ENCODE measurements around the gene C1orf116. TPM values are rescaled to one million over a fixed set of nuclear protein-coding genes. Genes with fewer than 3 reads are reported as not detected.
A peak's percentile ranks its signal among the peaks of the same experiment; 100 is the strongest.

The C1orf116 gene
- total RNA-seq, 1 experiment from 2014 or later: 8.7 TPM

DNA sequence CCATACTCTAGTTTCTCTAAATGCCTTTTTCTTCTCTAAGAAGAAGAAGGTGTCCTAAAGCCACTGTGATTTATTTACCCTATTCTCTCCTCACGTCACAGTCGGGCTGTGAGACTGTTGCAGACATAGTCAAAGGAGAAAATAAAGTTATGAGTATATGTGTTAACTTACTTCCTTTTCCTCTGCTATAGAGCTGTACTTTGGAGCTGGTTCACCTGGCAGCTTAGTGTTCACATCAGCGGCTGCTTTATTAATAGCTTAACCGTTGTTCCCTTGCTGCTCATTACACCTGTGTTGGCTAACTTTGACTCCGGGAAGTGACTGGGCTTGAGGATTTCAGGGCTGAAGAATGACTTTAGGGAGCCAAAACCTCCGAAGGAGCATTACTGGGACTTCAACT, 24.1 kb upstream of the C1orf116 start:
- no peak overlapping the region for H3K4me3 Mint-ChIP-seq (ENCODE audit: unreplicated experiment)
- no peak overlapping the region for H3K27ac Mint-ChIP-seq (ENCODE audit: unreplicated experiment)
- TF ChIP-seq, protein P1, sequence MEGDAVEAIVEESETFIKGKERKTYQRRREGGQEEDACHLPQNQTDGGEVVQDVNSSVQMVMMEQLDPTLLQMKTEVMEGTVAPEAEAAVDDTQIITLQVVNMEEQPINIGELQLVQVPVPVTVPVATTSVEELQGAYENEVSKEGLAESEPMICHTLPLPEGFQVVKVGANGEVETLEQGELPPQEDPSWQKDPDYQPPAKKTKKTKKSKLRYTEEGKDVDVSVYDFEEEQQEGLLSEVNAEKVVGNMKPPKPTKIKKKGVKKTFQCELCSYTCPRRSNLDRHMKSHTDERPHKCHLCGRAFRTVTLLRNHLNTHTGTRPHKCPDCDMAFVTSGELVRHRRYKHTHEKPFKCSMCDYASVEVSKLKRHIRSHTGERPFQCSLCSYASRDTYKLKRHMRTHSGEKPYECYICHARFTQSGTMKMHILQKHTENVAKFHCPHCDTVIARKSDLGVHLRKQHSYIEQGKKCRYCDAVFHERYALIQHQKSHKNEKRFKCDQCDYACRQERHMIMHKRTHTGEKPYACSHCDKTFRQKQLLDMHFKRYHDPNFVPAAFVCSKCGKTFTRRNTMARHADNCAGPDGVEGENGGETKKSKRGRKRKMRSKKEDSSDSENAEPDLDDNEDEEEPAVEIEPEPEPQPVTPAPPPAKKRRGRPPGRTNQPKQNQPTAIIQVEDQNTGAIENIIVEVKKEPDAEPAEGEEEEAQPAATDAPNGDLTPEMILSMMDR (IDR thresholded peaks at IDR 0.05; ENCODE audit: insufficient read depth in 1 of 2, low read depth in 1 of 2, low read length in 1 of 2, severe bottlenecking in 1 of 2, unreplicated experiment in 1 of 2): no peak
- DNase-seq: no peak
- no peaks in the 10 kb centered on the region for H3K27me3 Mint-ChIP-seq (ENCODE audit: insufficient read depth, unreplicated experiment)
- Histone ChIP-seq H3K9me3 (no peaks in the 10 kb centered on the region), H3K27me3 (replicated peaks; ENCODE audit: control insufficient read depth, insufficient read depth, low read length) (no peaks in the 10 kb centered on the region), H3K4me1 (peaks cover 3% of the 10 kb centered on the region; the same call in 1 of the 2 replicates), H3K4me3 (ENCODE audit: low read depth, low read length) (no peak overlapping the region), H3K36me3 (ENCODE audit: control insufficient read depth, insufficient read depth, low read length) (no peaks in the 10 kb centered on the region)
- H3K36me3 Mint-ChIP-seq (ENCODE audit: insufficient read depth, unreplicated experiment): peaks cover 6% of the 10 kb centered on the region
- intact Hi-C loops (cut with micrococcal nuclease; ENCODE audit: unreplicated experiment): no loop called here
- ChIA-PET POLR2A (no interaction called here), CTCF (no interaction called here)
- no peaks in the 10 kb centered on the region for H3K9me3 Mint-ChIP-seq (ENCODE audit: unreplicated experiment)
- no TSS peak for BruUV-seq (replicated peaks)
- peaks cover 10% of the 10 kb centered on the region for H3K4me1 Mint-ChIP-seq (ENCODE audit: low read depth, unreplicated experiment)

DNA sequence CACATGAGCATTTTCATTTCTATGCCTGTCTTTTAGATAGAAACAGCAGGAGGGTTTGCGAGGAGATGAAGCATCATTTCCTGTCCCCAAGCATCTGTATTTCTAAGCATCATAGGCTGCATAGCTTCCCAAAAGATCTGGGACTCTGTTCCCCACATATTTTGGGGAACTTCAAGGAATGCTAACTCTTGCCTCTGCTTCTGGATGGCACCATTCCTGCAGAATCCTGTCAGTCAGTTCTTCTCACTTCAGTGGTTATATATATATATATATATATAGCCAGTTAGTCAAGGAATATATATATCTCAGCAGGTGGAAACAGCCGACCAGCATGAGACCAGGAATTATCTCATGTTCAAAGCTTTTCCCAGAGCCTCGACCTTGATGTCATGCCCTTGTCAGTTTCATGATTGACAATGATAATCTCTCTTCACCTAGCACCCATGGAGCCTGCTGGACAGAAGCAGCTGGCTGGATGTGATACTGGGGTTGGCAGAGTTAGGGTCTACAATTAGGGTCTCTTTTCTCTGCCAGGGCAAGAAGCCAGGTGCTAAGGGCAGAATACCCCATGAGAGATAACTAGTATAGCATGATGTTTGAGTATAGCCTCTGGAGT, 22.9 kb upstream of the C1orf116 start:
- ChIA-PET CTCF (no interaction called here), POLR2A (no interaction called here)
- Mint-ChIP-seq H3K9me3 (ENCODE audit: unreplicated experiment) (no peaks in the 10 kb centered on the region), H3K27ac (ENCODE audit: unreplicated experiment) (no peak overlapping the region), H3K4me3 (ENCODE audit: unreplicated experiment) (peak overlapping the region; percentile 19), H3K4me1 (ENCODE audit: low read depth, unreplicated experiment) (peaks cover 15% of the 10 kb centered on the region), H3K36me3 (ENCODE audit: insufficient read depth, unreplicated experiment) (peaks cover 6% of the 10 kb centered on the region), H3K27me3 (ENCODE audit: insufficient read depth, unreplicated experiment) (no peaks in the 10 kb centered on the region)
- Histone ChIP-seq H3K4me1 (peaks cover 4% of the 10 kb centered on the region; the same call in 1 of the 2 replicates), H3K36me3 (ENCODE audit: control insufficient read depth, insufficient read depth, low read length) (no peaks in the 10 kb centered on the region), H3K27me3 (replicated peaks; ENCODE audit: control insufficient read depth, insufficient read depth, low read length) (no peaks in the 10 kb centered on the region), H3K4me3 (ENCODE audit: low read depth, low read length) (no peak overlapping the region), H3K9me3 (no peaks in the 10 kb centered on the region)
- intact Hi-C loops (cut with micrococcal nuclease; ENCODE audit: unreplicated experiment): no loop called here
- no peak for DNase-seq
- TF ChIP-seq, protein P1 (IDR thresholded peaks at IDR 0.05; ENCODE audit: insufficient read depth in 1 of 2, low read depth in 1 of 2, low read length in 1 of 2, severe bottlenecking in 1 of 2, unreplicated experiment in 1 of 2): no peak
- no TSS peak for BruUV-seq (replicated peaks)

DNA sequence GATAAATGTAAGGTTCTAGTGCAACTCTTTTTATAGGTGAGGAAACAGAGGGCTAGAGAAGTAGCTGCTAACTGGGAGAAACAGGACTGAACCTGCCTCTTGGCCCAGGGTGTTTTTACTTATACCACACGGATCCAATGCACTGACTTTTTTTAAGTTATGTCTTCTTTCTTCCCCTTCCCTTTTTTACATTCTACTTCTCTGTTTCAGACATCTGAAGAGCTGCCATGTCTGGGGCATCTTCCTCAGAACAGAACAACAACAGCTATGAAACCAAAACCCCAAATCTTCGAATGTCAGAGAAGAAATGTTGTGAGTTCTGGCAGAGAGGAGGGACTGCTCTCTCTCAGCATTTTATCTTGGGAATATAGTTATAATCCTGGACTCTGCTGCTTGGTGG, 21.9 kb upstream of the C1orf116 start:
- H3K4me1 Mint-ChIP-seq (ENCODE audit: low read depth, unreplicated experiment): peaks cover 15% of the 10 kb centered on the region
- no peaks in the 10 kb centered on the region for H3K27me3 ChIP-seq (replicated peaks; ENCODE audit: control insufficient read depth, insufficient read depth, low read length)
- H3K27me3 Mint-ChIP-seq (ENCODE audit: insufficient read depth, unreplicated experiment): no peaks in the 10 kb centered on the region
- peaks cover 4% of the 10 kb centered on the region for H3K4me1 ChIP-seq
- no peak overlapping the region for H3K27ac Mint-ChIP-seq (ENCODE audit: unreplicated experiment)
- H3K9me3 Mint-ChIP-seq (ENCODE audit: unreplicated experiment): no peaks in the 10 kb centered on the region
- H3K4me3 Mint-ChIP-seq (ENCODE audit: unreplicated experiment): peak overlapping the region; percentile 94
- H3K36me3 ChIP-seq (ENCODE audit: control insufficient read depth, insufficient read depth, low read length): no peaks in the 10 kb centered on the region
- H3K4me3 ChIP-seq (ENCODE audit: low read depth, low read length): no peak overlapping the region
- intact Hi-C loops (cut with micrococcal nuclease; ENCODE audit: unreplicated experiment): no loop called here
- H3K36me3 Mint-ChIP-seq (ENCODE audit: insufficient read depth, unreplicated experiment): peaks cover 13% of the 10 kb centered on the region
- no peaks in the 10 kb centered on the region for H3K9me3 ChIP-seq
- ChIA-PET CTCF (no interaction called here), POLR2A (no interaction called here)
- BruUV-seq (replicated peaks): no TSS peak
- TF ChIP-seq, protein P1 (IDR thresholded peaks at IDR 0.05; ENCODE audit: insufficient read depth in 1 of 2, low read depth in 1 of 2, low read length in 1 of 2, severe bottlenecking in 1 of 2, unreplicated experiment in 1 of 2): no peak
- DNase-seq: no peak
